Left lung (tissue), 10 donors: ENCODE measurements around the gene PDE10A. TPM values are rescaled to one million over a fixed set of nuclear protein-coding genes. Genes with fewer than 3 reads are reported as not detected.

ENCODE experiments used
- ATAC-seq: fragments of 200-7000 bp; cut with Tn5 transposase; one replicate; pipeline ENCODE4 v1.9.1; 2020; ENCODE audit warnings: moderate library complexity
- DNase-seq, 4 donors: peaks; one replicate each; pipeline ENCODE4 v3.0.0-alpha.2; 2013 to 2020
- H3K27ac ChIP-seq, 2 donors: fragments of 200-600 bp; sonication (generic) in 1 of 2; one replicate each; pipeline versions ENCODE4 v1.5.0 to v1.8.0; 2020 to 2021
- H3K27me3 ChIP-seq, 2 donors: fragments of 200-600 bp; sonication (generic) in 1 of 2; one replicate each; pipeline versions ENCODE4 v1.5.0 to v1.8.0; 2020 to 2021
- H3K36me3 ChIP-seq, 2 donors: fragments of 200-600 bp; sonication (generic) in 1 of 2; one replicate each; pipeline versions ENCODE4 v1.5.0 to v1.8.0; 2020 to 2021
- H3K4me1 ChIP-seq, 2 donors: fragments of 200-600 bp; one replicate each; pipeline ENCODE4 v1.8.0; 2021
- H3K4me3 ChIP-seq, 2 donors: fragments of 200-600 bp; sonication (generic) in 1 of 2; one replicate each; pipeline versions ENCODE4 v1.5.0 to v1.8.0; 2020 to 2021; ENCODE audit warnings: mild to moderate bottlenecking in 1 of 2
- H3K9me3 ChIP-seq, 2 donors: fragments of 200-600 bp; sonication (generic) in 1 of 2; one replicate each; pipeline versions ENCODE4 v1.5.0 to v1.8.0; 2020 to 2021
- intact Hi-C, 2 donors: fragments of 100-400 bp; cut with DNase I; formaldehyde crosslinking; loops; one replicate each; pipeline versions ENCODE4 v1.11.2 to v1.14.2; 2022
- polyA plus RNA-seq, 6 donors: library from polyadenylated mRNA; unstranded; fragments of 120-200 nt; gene quantifications; one replicate each; pipeline ENCODE4 v1.2.1, GENCODE V29; 2013; ENCODE audit not compliant: insufficient read length in 6 of 6
- total RNA-seq, 2 donors: library from RNA; stranded (reverse); fragmentation: NEBNext Ultra II Directional; extraction: Animal tissue kit (Norgen Biotek cat#: 25700); gene quantifications; one replicate each; pipeline ENCODE4 v1.2.1, GENCODE V29; 2021
- TF ChIP-seq, protein P1 (sequence below), 2 donors: fragments of 200-600 bp; sonication (generic) in 1 of 2; IDR thresholded peaks; one replicate each; pipeline versions ENCODE4 v1.5.0 to v1.8.0; 2021; ENCODE audit warnings: antibody characterized with exemption in 2 of 2
- donor health status: DM: no; HTN: yes; CAD: no.
- donor health status: DM: no; HTN: no; CAD: no.

Gene PDE10A
- total and polyA plus RNA-seq, 8 donors = 1.3 to 10.0 (median 8.2) TPM

DNA sequence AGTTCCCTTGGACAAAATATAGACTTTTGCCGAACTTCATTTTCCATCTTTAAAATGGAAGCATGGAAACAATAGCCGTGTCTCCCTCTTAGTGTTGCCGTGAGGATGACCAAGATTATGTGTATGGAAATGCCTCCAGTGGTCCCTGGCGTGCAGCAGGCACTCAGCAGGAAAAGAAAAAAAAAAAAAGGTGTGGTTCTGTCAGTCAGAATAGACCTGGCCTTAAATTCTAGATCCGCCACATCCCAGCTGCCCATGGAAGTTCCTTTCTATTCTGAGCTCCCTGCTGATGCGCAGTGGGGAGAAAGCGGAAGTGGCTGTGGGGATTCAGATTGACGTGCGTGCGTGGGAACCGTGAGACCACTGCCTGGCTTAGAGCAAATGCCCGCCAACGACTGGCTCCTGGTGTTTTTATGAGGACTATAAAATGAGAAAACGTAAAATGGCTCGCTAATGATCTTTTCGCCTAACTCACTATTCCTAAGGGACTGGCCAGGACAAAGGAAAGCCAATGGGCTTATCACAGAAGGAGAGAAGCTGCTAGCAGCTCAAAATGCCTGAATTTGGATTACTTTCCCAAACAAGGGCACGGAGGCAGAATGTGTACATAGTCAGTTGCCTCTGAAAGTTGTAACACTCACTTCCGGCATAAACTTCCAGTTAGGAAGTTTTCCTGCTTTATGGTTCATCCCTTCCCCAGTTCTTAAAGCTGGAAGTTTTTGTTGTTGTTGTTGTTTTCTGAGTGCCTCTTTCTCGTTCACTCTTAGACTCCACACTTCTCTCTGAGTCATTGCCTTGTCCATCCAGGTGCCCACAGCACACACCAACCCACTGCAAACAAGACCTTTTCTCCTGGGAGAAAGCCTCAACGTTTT is 11.4 kb upstream of the PDE10A start:
- H3K4me3 ChIP-seq = no peak overlapping the region
- TF ChIP-seq, protein P1, sequence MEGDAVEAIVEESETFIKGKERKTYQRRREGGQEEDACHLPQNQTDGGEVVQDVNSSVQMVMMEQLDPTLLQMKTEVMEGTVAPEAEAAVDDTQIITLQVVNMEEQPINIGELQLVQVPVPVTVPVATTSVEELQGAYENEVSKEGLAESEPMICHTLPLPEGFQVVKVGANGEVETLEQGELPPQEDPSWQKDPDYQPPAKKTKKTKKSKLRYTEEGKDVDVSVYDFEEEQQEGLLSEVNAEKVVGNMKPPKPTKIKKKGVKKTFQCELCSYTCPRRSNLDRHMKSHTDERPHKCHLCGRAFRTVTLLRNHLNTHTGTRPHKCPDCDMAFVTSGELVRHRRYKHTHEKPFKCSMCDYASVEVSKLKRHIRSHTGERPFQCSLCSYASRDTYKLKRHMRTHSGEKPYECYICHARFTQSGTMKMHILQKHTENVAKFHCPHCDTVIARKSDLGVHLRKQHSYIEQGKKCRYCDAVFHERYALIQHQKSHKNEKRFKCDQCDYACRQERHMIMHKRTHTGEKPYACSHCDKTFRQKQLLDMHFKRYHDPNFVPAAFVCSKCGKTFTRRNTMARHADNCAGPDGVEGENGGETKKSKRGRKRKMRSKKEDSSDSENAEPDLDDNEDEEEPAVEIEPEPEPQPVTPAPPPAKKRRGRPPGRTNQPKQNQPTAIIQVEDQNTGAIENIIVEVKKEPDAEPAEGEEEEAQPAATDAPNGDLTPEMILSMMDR (IDR thresholded peaks at IDR 0.05) = no peak
- ATAC-seq = no peak
- H3K4me1 ChIP-seq = no peaks in the 10 kb centered on the region
- no peaks in the 10 kb centered on the region for H3K9me3 ChIP-seq
- intact Hi-C loops = no loop called here
- H3K36me3 ChIP-seq = no peaks in the 10 kb centered on the region
- H3K27ac ChIP-seq = no peak overlapping the region
- H3K27me3 ChIP-seq = peaks cover 0 to 4% of the 10 kb centered on the region in 2 donors
- DNase-seq = peak in 1 of 4 donors; percentile 18

DNA sequence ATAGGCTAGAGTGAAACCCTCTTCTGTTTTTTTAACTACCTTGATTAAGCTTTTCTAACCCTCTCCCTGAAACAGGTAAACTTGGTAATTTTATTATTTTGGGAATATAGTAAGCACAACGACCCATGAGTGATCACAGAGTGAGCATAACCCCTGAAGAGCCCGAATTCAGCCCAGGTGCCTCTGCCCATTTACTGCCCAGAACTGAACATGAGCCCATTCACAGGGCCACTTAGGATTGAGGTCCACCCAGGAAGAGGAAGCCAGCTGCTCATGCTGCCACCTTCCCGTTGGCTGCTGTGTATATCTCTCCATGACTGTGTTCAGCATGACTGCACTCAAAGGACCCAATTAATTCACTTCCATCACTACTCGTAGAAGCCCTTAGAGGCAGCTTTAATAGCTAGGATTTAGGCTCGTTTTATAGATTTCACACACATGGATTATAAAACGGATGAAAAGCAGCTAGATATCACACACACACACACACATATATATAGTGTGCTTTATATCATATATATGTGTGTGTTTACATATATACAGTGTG is 8.3 kb upstream of the PDE10A start:
- peaks cover 8 to 32% of the 10 kb centered on the region in 2 donors for H3K27me3 ChIP-seq
- no peak overlapping the region for H3K4me3 ChIP-seq
- TF ChIP-seq, protein P1 (IDR thresholded peaks at IDR 0.05) = no peak
- H3K9me3 ChIP-seq = no peaks in the 10 kb centered on the region
- H3K36me3 ChIP-seq = no peaks in the 10 kb centered on the region
- no peak overlapping the region for H3K27ac ChIP-seq
- H3K4me1 ChIP-seq = no peaks in the 10 kb centered on the region
- intact Hi-C loops = no loop called here
- no peak for DNase-seq
- no peak for ATAC-seq

DNA sequence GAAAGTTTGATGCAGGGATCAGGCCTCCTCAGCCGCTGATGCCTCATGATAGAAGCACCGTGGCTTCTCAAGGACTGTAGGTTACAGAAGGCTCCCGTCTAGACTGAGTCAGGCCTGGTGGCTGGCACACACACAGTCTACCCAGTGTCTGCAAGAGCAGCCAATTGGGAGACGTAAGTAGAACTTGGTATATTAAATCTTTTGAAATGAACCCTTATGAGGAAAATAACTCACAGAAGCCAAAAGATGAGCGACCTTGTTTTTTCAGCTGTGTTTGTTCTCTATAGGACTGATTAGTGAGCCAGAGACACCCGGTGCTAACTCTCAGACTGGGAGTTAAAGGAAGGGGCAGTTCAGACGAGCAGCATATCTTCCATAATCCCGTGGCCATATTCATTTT is 5.9 kb upstream of the PDE10A start:
- no peaks in the 10 kb centered on the region for H3K9me3 ChIP-seq
- H3K27me3 ChIP-seq = peaks cover 32 to 55% of the 10 kb centered on the region in 2 donors
- no peak overlapping the region for H3K27ac ChIP-seq
- TF ChIP-seq, protein P1 (IDR thresholded peaks at IDR 0.05) = no peak
- no peak overlapping the region for H3K4me3 ChIP-seq
- peaks cover 0 to 1% of the 10 kb centered on the region in 2 donors for H3K4me1 ChIP-seq
- ATAC-seq (no peak), DNase-seq (peak in 1 of 4 donors; percentile 13)
- intact Hi-C loops = no loop called here
- no peaks in the 10 kb centered on the region for H3K36me3 ChIP-seq

DNA sequence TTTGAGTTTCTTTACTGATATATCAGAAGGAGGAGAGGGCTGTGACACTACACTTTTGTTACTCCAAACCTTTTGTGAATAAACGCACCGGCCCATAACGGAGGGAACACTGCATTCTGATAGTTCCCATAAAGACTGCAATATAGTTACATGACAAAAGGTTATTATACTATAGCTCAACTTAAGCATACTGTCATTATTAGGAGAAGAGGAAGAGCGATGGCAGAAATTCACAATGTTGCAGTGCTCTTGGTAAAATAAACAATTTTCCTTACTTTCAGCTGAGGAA is 2.3 kb upstream of the PDE10A start:
- H3K9me3 ChIP-seq = no peaks in the 10 kb centered on the region
- H3K27ac ChIP-seq = no peak overlapping the region
- H3K36me3 ChIP-seq = no peaks in the 10 kb centered on the region
- no peak for DNase-seq
- H3K4me3 ChIP-seq = no peak overlapping the region
- intact Hi-C loops = no loop called here
- peaks cover 52 to 91% of the 10 kb centered on the region in 2 donors for H3K27me3 ChIP-seq
- peaks cover 10 to 25% of the 10 kb centered on the region in 2 donors for H3K4me1 ChIP-seq
- TF ChIP-seq, protein P1 (IDR thresholded peaks at IDR 0.05) = no peak
- ATAC-seq = no peak

DNA sequence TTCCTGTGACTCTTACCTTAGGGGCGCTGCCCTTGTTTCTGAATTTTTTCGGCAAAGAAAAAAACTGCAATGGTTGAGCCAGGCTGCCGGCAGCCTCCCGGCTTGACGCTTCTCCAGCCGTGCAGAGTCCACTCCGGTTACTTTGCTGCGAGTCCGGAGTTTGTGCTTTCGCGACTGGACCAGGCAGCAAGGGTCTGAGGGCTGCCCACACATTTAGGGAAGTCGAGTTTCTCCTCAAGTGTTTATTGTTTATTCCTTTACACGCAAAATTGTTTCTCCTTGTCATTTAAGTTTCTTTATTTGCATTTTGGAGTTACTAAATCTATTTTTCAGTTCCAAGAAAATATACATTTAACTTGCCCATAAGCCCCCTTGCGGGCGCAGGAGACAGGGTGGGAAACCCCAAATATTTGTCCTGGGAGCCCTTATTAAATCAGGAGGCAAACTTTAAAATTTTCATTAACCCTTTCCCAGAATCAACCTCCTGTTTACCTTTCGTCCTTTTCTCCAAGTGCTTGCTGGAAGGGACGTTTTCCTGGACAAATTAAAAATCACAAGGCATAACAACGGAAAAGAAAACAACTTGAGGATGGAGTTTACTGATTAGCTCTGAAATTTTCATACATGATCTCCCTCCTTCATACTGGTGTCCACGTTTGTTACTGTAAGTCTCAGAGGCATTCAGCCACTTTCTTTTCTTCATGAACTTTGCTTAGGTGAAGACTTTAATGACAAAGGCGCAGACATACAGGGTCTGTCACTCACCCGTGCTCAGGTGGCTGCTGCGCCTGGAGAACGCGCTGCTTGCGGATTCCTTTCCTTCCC is 1.7 kb upstream of the PDE10A start:
- Histone ChIP-seq H3K4me1 (peaks cover 10 to 28% of the 10 kb centered on the region in 2 donors), H3K27me3 (peaks cover 58 to 93% of the 10 kb centered on the region in 2 donors), H3K9me3 (no peaks in the 10 kb centered on the region), H3K4me3 (no peak overlapping the region), H3K36me3 (no peaks in the 10 kb centered on the region), H3K27ac (no peak overlapping the region)
- DNase-seq (peak in 1 of 4 donors; percentile 34), ATAC-seq (no peak)
- TF ChIP-seq, protein P1 (IDR thresholded peaks at IDR 0.05) = no peak
- intact Hi-C loops = no loop called here
